GM12801 (cell line): ENCODE results near the gene ZIC3.

Experiments used
- CTCF ChIP-seq: IDR thresholded peaks from one replicate; pipeline ENCODE4 v1.5.1; 2011; ENCODE audit warnings: control low read depth; ENCODE audit not compliant: insufficient read length; ENCODE audit errors: extremely low read depth

ZIC3 gene

GRCh38 chrX:137567682-137568232, 1.8 kb downstream of the ZIC3 start:
- TF ChIP-seq CTCF, result no peak

GRCh38 chrX:137568741-137569469, 3.0 kb downstream of the ZIC3 start:
- no peak for TF ChIP-seq CTCF

GRCh38 chrX:137569470-137569891, 3.6 kb downstream of the ZIC3 start:
- no peak for TF ChIP-seq CTCF

- no peak for TF ChIP-seq CTCF
Observed at GRCh38 chrX:137573324-137574101, 7.6 kb downstream of the ZIC3 start.

- TF ChIP-seq CTCF, result no peak
Observed at GRCh38 chrX:137574102-137574783, 8.3 kb downstream of the ZIC3 start.

GRCh38 chrX:137574784-137575293, 8.9 kb downstream of the ZIC3 start:
- TF ChIP-seq CTCF, result no peak
